A549 (cell line): ENCODE data around the gene HIVEP1.

Source experiments
- POLR2A ChIP-seq: IDR thresholded peaks from 2 replicates; pipeline ENCODE4 v1.6.1; 2012; ENCODE audit warnings: mild to moderate bottlenecking, low read length
- RAD21 ChIP-seq, 2 experiments: fragments of >200 bp in 1 of 2; sonication (Bioruptor Twin) in 1 of 2; formaldehyde crosslinking in 1 of 2; IDR thresholded peaks in 1 of 2; conservative IDR thresholded peaks in 1 of 2; 2 replicates in 1 of 2; 3 replicates in 1 of 2; pipeline ENCODE4 v1.6.1; 2012 to 2018; ENCODE audit warnings: inconsistent platforms in 1 of 2
- ZSCAN20 ChIP-seq: fragments of 250-450 bp; sonication (Bioruptor Pico); IDR thresholded peaks from 2 replicates; pipeline ENCODE4 v1.8.0; 2022; ENCODE audit warnings: mild to moderate bottlenecking, moderate library complexity
- TF ChIP-seq, protein P1 (sequence below): fragments of >200 bp; sonication (Bioruptor Twin); formaldehyde crosslinking; IDR thresholded peaks from 3 replicates; pipeline ENCODE4 v1.5.1; 2016
- TF ChIP-seq, protein P2 (sequence below): fragments of 200-600 bp; sonication (generic); IDR thresholded peaks from 2 replicates; pipeline ENCODE4 v1.6.1; 2016; ENCODE audit warnings: antibody characterized with exemption, mild to moderate bottlenecking, moderate library complexity

DNA sequence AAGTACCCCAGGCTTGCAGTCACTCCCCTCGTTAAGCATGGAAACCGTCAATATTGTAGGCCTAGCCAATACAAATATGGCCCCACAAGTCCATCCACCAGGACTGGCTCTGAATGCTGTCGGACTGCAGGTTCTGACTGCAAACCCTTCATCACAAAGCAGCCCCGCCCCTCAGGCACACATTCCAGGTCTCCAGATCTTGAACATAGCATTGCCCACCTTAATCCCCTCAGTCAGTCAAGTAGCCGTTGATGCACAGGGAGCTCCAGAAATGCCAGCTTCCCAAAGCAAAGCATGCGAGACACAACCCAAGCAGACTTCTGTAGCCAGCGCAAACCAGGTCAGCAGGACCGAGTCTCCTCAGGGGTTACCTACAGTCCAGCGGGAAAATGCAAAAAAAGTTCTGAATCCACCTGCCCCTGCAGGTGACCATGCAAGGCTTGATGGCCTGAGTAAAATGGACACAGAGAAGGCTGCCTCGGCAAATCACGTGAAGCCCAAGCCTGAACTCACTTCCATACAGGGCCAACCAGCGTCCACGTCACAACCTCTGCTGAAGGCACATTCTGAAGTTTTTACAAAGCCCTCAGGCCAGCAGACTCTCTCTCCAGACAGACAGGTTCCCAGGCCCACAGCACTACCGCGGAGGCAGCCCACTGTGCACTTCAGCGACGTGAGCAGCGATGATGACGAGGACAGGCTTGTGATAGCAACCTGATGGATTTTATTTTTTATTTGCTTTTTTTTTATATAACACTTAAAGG, 151.8 kb downstream of the HIVEP1 start:
- TF ChIP-seq, protein P1, sequence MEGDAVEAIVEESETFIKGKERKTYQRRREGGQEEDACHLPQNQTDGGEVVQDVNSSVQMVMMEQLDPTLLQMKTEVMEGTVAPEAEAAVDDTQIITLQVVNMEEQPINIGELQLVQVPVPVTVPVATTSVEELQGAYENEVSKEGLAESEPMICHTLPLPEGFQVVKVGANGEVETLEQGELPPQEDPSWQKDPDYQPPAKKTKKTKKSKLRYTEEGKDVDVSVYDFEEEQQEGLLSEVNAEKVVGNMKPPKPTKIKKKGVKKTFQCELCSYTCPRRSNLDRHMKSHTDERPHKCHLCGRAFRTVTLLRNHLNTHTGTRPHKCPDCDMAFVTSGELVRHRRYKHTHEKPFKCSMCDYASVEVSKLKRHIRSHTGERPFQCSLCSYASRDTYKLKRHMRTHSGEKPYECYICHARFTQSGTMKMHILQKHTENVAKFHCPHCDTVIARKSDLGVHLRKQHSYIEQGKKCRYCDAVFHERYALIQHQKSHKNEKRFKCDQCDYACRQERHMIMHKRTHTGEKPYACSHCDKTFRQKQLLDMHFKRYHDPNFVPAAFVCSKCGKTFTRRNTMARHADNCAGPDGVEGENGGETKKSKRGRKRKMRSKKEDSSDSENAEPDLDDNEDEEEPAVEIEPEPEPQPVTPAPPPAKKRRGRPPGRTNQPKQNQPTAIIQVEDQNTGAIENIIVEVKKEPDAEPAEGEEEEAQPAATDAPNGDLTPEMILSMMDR = no peak
- TF ChIP-seq, protein P2, sequence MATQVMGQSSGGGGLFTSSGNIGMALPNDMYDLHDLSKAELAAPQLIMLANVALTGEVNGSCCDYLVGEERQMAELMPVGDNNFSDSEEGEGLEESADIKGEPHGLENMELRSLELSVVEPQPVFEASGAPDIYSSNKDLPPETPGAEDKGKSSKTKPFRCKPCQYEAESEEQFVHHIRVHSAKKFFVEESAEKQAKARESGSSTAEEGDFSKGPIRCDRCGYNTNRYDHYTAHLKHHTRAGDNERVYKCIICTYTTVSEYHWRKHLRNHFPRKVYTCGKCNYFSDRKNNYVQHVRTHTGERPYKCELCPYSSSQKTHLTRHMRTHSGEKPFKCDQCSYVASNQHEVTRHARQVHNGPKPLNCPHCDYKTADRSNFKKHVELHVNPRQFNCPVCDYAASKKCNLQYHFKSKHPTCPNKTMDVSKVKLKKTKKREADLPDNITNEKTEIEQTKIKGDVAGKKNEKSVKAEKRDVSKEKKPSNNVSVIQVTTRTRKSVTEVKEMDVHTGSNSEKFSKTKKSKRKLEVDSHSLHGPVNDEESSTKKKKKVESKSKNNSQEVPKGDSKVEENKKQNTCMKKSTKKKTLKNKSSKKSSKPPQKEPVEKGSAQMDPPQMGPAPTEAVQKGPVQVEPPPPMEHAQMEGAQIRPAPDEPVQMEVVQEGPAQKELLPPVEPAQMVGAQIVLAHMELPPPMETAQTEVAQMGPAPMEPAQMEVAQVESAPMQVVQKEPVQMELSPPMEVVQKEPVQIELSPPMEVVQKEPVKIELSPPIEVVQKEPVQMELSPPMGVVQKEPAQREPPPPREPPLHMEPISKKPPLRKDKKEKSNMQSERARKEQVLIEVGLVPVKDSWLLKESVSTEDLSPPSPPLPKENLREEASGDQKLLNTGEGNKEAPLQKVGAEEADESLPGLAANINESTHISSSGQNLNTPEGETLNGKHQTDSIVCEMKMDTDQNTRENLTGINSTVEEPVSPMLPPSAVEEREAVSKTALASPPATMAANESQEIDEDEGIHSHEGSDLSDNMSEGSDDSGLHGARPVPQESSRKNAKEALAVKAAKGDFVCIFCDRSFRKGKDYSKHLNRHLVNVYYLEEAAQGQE = no peak
- TF ChIP-seq ZSCAN20 (no peak), POLR2A (no peak), RAD21 (conservative IDR thresholded peaks at IDR 0.05 in 1 of 2, IDR thresholded peaks at IDR 0.05 in 1 of 2) (no peak)
